ENCODE measurements around the gene LIPA. TPM values are rescaled to one million over a fixed set of nuclear protein-coding genes. Genes with fewer than 3 reads are reported as not detected.
"Not testable (repeated sequence)": the region's sequence is repeated elsewhere in the genome, so short reads cannot be mapped to it uniquely, and the experiment has no call there.

LIPA gene
- 43.2 and 54.4 TPM in 2 replicates for total RNA-seq

DNA sequence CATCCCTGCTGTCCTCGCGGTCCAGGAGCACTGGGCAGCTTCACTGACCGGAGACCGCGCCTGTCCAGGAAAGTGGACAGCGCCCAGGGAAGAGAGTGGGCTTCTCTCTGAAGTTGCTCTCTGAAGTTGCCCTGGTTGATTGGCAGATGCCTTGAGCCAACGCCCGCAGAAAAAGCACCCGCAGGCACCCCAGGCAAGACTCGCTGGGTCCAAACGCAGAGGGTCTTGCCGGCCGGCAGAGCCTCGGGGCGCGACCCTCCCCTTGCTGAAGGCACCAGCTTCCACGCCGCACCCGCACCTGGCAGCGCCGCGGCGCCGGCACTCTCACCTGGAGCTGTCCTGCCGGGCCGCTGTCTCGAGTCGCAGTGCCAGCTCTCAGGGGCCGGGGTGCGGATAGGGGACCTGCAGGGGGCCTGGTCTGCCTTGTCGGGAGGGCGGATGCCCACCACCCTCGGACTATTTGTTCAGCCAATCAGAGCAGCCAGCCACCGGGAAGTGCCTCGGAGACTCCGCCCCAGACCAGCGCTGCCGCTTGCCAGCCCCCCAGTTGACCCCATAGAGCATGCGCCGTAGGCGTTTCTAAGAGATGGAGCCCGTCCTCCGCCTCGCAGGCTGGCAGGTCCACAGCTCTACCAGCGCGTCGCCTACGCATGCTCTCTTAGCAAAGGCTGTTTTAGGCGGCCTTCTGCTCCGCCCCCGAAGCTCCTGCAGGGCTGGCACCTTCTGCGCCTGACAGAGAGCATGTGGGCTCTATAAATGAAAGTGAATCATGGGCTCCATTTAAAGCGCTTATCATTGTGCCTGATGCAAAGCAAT, at the start of gene LIPA:
Gene LIPA (minus strand): TSS at position 367 of the 816 bp plus-strand sequence. CDS start 4,127 bp downstream, outside the sequence.
- DNase-seq (ENCODE audit: low read depth in 2 of 2): peak; percentile 96 to 98

DNA sequence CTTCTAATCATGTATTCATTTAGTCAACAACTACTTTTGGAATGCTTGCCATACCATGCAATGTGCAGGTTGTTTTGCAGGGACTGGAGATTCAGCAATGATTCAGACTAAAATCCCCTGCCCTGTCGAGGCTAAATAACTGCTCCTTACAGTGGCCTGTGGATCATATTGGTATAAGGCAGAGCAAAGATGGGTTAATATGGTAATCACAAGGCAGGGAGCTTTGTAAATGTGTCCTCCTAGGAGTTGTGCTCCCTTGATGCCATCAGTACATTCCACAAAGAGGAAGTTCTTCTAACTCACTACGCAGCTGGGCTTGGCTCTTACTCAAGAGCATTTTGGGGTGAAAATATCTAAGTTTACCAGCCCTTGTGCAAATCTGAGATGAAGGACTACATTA, 49.7 kb upstream of the LIPA start:
- peak; percentile 49 to 59 for DNase-seq (ENCODE audit: low read depth in 2 of 2)

DNA sequence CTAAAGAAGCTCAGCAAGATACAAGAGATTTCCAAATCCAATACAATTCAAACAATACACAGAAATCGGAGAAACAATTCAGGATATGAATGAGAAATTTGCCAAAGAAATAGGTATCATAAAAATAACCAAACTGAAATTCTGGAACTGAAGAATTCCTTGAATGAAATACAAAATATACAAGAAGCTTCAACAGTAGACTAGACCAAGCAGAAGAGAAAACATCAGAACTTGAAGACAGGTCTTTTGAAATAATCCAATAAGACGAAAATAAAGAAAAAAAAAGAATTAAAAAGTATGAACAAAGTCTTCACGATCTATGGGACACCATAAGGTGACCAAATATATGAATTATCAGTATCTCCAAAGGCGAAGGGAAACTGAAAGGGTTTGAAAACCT, 47.5 kb upstream of the LIPA start:
- DNase-seq (ENCODE audit: low read depth in 2 of 2): no peak

DNA sequence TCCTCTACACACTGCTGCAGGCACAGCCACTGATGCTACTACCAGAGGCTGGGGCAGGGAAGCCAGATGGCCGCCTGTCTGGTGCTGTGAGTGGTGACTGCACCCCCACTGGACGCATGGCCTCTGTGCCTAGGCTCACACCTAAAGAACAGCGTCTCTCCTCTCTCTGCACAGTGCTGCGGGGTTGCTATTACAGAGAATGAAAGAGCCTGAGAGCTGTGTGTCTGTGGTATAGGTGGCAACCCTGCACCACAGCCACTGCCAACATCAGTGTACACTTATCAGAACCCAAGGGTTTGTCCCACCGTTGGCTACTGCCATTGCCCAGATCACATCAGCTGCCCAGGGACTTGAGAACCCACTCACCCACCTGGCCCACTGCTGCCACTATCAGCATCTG, 46.2 kb upstream of the LIPA start:
- no peak for DNase-seq (ENCODE audit: low read depth in 2 of 2)

DNA sequence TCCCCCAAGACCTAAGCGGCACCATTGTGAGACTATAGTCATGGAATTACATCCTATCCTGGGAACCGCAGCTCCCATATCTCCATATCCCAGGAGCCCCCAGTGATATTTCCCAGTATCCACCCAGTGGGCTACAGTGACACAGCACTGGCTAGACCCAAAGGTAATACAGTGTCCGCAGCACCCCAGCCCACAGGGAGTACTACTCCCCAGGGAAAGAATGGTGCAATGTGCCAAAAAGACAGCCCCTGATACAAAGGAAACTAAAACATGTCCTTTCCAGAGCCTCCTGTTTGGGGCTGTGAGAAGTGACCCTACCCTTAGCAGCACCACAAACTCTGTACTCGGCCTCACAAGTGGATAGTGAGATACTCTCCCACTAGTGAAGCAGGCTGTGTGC, 45.8 kb upstream of the LIPA start:
- no peak for DNase-seq (ENCODE audit: low read depth in 2 of 2)

DNA sequence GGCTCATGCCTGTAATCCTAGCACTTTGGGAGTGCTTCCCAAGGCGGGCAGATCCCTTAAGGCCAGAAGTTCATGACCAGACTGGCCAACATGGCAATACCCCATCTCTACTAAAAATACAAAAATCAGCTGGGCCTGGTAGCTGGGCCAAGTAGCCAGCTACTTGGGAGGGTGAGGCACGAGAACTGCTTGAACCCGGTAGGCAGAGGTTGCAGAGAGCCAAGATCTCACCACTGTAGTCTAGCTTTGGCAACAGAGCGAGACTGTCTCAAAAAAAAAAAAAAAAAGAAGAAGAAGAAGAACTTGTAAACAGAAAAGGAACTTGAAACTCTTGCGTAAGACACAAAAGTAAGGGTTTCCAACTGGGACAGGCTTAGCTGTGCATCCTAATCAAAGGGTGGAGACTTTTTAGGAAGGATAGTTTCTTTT, 44.7 kb upstream of the LIPA start:
- DNase-seq (ENCODE audit: low read depth in 2 of 2): no peak

DNA sequence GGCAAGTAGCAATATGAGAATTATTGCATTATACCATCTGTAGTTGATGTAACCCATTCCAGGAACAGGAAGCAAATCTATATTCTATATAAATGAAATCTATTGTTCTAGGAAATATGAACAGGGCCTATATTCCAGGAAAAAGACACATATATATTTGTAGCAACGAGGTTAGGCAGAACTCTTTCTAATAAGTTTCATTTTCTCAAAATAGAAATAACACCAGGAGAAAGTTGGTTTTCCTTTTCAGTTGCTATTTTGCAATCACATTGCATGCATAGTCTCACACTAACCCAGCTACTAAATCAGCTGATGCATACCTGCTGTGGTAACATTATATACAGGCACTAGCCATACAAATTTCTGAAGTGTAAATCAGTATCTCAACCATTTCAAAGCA, 44.0 kb upstream of the LIPA start:
- no peak for DNase-seq (ENCODE audit: low read depth in 2 of 2)

DNA sequence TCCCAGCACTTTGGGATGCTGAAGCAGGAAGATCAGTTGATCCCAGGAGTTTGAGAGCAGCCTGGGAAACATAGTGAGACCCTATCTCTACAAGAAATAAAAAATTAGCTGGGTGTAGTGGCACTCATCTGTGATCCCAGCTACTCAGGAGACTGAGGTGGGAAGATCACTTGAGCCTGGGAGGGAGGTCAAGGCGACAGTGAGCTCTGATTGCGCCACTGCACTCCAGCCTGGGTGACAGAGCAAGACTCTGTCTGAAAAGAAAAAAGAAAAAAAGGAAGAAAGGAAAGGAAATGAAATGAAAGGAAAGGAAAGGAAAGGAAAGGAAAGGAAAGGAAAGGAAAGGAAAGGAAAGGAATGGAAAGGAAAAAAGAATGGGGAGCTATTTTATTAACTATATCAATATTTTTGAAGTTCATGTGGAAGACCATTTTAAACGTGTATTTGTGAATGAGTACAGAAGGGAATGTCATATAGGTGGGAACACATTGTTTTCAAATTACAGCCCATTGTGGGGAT, 43.2 kb upstream of the LIPA start:
- no peak for DNase-seq (ENCODE audit: low read depth in 2 of 2)

DNA sequence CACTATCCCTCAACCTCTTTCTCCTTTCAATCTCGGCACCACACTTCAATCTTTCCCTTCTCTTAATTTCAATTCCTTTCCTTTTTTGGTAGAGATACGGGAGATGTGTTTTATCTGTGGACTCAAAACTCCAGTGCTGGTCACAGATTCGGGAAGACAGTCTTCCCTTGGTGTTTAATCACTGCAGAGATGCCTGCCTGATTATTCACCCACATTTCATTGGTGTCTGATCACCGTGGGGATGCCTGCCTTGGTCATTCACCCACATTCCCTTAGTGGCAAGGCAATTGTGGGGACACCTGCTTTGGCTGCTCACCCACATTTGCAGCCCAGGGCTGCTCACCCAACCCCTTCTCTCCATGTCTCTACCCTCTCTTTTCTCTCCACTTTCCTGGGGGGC, 33.7 kb upstream of the LIPA start:
- DNase-seq (ENCODE audit: low read depth in 2 of 2): not testable (repeated sequence)

DNA sequence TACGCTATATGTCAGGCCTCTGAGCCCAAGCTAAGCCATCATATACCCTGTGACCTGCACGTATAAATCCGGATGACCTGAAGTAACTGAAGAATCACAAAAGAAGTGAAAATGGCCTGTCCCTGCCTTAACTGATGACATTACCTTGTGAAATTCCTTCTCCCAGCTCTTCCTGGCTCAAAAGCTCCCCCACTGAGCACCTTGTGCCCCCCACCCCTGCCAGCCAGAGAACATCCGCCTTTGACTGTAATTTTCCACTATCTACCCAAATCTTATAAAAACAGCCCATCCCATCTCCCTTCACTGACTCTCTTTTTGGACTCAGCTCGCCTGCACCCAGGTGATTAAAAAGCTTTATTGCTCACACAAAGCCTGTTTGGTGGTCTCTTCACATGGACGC, 33.1 kb upstream of the LIPA start:
- not testable (repeated sequence) for DNase-seq (ENCODE audit: low read depth in 2 of 2)

DNA sequence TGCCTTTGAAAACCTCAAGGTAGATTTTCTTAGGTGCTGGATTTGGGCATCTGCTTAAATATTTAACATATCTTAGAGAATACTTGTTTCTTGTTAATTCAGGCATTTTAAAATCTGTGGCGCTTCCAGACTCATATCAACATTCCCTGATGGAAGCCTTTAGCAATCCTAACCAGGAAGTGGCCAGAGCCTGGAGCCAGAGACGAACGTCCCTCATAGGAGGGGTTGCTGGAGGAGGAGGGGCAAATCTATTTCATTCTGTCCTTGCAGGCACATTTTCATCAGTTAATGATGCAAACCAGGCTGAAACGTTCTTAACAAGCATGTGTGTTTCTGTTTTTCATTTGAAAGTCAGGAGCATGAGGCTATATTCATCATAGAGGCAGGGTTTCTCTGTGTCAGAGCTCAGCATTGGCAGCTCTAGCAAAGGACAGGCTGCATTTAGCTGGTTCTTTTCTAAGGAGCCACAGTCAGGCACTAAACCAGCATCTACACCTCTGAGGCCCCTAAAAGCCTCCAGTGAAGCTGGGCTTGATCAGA, 32.4 kb upstream of the LIPA start:
- peak; percentile 47 to 69 for DNase-seq (ENCODE audit: low read depth in 2 of 2)

DNA sequence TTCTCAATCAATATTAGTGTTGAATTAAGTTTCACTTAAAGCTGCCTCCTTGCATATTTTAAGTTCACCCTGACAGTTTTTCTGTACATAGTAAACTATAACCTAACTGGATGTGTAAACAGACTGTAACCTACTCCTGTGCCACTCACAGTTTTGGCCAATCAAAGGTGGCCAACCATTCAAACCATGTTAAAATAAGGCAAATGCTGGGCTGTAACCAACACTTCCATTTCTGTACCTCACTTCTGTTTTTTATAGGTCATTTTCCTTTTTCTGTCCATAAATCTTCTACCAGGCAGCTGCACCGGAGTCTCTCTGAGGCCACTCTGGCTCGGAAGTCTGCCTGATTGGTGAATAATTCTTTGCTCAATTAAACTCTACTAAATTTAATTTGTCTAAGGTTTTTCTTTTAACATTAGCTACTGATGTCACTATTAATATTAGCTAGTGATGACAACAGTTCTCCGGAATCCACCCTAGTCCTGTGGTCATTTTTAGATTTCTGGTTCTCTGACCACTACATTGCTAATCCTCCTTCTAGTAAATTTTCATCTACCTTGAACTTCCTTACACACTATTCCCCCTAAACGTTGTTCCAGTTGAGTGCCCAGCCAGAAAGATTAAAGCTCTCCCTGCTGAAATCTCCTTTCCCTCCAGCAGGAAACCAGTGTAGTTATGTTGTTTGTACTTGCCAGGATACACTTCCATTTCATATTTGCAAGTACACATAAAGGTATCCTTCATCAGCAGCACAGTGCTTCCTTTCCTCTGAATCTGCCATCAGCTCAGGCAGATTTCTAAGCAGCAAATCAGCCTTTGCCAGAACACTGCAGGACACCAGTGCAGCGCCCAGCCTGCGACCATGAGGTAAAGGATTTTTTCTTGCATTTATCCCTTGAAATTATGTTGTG, 31.7 kb upstream of the LIPA start:
- DNase-seq (ENCODE audit: low read depth in 2 of 2): peak; percentile 16 to 28

DNA sequence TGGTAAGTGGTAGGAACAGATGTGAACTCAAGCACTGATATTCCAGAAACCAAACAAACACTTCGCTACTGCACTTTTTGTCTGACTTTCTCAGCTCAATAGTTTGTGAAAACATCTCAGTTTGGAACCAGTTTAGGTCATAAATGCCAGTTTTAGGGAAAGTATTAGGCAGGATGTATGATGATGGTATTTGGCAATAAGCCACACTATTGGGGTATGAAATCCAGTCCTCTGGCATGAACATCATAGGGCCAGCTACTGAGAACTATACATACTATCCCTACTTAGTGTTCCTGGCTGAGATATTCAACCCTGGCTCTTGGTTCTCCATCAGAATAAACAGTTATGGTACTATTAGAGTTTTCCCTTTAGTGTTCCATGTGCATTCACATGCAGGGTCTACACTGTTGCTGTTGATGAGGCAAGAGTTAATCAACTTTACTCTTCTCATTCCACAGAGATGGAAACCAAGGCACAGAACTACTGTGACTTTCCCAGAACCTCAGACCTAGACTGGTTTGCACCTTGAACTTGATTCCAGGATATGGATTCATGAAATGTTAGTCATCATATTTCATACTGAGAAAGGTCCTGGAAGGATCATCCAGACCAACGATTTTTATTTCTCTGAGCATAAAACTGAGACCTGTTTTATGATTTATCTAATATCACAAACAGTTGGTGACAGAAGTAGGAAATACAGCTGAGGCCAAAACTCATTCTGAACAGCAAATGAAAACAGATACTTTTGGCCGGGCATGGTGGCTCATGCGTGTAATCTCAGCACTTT, 30.2 kb upstream of the LIPA start:
- peak; percentile 22 to 72 for DNase-seq (ENCODE audit: low read depth in 2 of 2)

DNA sequence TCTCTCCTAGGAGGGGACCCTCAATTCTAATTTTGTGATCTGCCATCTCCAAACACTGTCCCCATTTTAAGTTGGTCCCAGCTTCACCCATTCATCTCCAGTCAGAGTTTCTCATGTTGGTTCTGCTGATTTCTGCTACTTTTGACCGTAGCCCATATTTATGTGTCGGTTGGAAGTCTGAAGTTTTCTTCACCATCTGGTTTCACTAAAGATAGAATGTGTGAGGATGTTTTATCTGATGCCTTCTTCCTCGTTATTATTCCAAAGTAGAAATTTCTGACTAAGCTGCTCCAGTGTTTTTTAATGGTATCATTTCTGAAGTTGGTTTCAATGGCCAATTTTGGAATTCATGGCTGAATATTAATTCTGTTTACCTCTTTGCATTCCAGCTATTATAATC, 28.9 kb upstream of the LIPA start:
- no peak for DNase-seq (ENCODE audit: low read depth in 2 of 2)

DNA sequence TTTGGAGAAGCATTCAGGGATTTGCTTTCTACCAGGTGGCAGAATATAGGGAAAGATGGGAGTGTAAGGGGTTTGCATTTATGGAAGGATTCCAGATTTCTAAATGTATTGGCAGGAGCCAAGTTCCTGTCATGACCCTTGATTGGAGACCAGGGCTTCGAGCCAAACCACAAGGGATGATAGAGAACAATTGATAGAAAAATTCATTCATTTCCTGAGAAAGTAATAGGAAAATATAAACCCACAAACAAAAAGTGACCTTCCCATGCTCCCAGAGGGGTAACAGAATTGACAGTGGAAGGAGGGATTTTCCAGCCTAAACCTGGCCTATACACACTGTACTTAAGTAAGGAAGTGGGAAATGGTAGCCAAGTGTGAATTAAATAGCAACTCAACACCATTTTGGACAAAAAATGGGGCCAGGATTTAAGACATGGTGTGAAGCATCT, 27.9 kb upstream of the LIPA start:
- DNase-seq (ENCODE audit: low read depth in 2 of 2): peak; percentile 93 to 99

DNA sequence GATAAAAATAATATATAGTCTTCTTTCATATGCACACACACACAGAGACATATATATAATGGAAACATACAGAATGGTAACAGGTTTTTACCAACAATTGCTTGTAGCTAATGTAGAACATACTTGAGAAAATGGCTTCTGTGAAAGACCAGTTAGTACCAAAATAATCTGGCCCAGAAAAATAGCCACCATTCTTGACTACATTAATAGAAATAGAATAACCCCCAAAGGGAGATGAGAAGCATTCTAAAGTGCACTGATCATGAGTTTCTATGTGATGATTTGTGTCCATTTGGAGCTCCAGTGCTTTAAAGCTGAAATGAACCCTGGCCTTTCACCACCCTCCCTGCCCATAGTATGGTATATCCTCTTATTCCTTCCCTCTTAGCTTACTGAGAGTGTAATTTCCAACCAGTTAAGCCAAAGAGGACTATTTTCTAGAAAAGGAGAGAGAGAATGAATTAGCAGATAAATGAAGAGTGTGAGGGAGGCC, 27.4 kb upstream of the LIPA start:
- no peak for DNase-seq (ENCODE audit: low read depth in 2 of 2)

DNA sequence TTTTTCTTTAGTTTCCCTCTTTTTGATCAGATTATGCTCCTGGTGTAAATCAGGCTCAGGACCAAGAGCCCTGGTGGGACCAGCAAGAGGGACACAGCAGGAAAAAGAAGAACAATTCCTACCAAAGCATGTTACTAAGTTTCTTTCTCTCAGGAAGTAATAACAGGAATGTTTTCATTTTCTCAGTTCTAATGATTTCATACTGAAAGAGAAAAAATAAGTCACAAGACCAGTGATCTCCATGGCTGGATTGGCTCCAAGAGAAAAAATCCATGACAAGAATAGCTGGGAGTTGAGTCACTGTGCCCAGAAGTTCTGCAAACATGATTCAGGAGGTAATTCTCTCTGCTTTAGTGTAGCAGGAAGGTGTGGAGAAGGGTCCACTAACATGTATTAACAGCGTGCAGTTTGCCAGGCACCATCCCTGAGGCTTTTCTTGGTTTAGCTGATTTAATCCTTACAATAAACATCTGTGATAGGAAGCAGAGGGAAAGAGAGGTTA, 26.5 kb upstream of the LIPA start:
- DNase-seq (ENCODE audit: low read depth in 2 of 2): peak; percentile 96 to 97

DNA sequence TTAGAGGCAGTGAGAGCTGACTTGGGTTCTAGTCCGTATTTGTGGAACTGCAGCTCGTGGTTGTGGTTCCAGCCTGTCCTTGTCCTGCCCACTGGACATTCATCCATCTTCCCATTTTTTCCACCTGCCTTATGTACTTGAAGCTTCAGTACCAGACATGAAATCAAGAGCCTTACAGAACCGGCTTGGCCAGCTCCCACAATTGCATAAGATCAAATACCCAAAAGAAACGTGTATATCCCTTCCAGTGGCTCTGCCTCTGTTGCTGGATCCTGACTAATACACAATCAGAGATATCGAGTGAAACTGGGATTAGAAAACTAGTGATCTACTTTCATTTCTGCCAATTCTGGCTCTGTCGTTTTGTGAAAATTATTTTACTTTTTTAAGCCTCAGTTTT, 23.8 kb upstream of the LIPA start:
- DNase-seq (ENCODE audit: low read depth in 2 of 2): no peak

DNA sequence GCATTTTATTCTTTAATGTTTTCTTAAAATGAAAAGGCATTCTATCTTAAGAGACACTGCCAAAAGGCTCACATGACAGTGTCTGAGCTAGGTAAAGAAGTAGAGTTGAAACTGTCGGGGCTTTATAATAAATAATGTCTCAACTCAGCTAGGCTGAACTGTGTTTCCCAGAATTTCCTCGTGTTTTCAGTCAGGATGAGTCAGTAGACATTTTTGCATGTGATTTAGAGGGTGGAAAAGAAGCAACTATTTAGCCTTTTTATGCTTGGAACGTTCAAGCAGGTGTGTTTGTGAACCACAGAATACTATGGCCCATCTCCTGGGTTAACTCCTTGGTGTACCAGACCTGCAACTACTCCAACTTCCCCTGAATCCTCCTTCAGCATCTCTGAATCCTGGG, 23.4 kb upstream of the LIPA start:
- DNase-seq (ENCODE audit: low read depth in 2 of 2): peak in 1 of 2 donors; percentile 19

DNA sequence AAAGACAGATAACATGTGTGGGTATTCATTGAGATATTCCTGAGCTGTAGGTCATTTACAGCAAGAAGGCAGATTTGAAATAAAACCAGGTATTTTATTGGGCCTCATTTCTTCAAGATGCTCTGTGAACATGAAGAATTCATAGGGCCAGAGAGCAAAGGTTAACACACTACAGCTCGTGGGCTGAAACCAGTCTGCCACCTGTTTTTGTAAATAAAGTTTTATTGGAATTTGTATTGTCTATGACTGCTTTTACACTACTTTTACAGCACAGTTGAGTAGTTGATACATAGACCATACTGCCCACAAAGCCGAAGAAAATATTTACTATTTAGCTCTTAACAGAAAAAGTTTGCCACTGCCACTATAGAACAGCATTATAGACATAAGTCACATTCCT, 22.1 kb upstream of the LIPA start:
- no peak for DNase-seq (ENCODE audit: low read depth in 2 of 2)

DNA sequence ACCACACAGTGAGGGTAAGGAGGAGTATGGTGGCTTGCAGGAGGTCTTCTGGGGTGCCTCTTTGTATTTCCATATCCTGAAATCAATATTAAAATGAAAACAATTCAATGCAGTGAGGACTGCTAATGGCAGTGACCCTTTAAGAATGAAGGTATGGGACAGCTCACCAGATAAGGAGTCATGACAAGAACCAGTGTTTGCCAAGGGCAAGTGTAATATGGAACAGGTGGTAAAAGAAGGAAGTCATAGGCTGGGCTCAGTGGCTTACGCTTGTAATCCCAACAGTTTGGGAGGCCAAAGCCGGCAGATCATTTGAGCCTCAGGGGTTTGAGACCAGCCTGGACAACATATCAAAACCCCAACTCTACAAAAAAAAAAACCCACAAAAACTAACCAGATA, 20.0 kb upstream of the LIPA start:
- no peak for DNase-seq (ENCODE audit: low read depth in 2 of 2)
